K562 (cell line): ENCODE measurements around the gene AP3B2. TPM values are rescaled to one million over a fixed set of nuclear protein-coding genes. Genes with fewer than 3 reads are reported as not detected.

Source experiments
- ATAC-seq: fragments of 200-7000 bp; cut with Tn5 transposase; 3 replicates; pipeline ENCODE4 v1.9.1; 2020; ENCODE audit warnings: moderate library complexity
- BruUV-seq: library from RNA; stranded (reverse); fragments of 400-500 nt; replicated peaks from 2 replicates; lab custom pipeline; 2021; lab: Mats Ljungman, UMichigan
- CTCF ChIA-PET: fragments of 300-600 bp; formaldehyde crosslinking; extraction: SDS; loops from one replicate; lab custom pipeline; 2021; ENCODE audit warnings: low intra/inter-chr PET ratio; lab: Yijun Ruan, JAX
- POLR2A ChIA-PET: fragments of 300-600, 350-650 bp; sonication (Branson Sonifier 250); formaldehyde crosslinking; extraction: SDS; loops from one replicate; lab custom pipeline; 2021; ENCODE audit warnings: antibody characterized with exemption, inconsistent platforms; lab: Yijun Ruan, JAX
- DNase-seq, 4 experiments: peaks; one replicate each; pipeline versions ENCODE4 v3.0.0 to v3.0.0-alpha.2; 2011 to 2018; ENCODE audit warnings: low spot score in 3 of 4, mixed read lengths in 3 of 4; ENCODE audit errors: extremely low read depth in 1 of 4
- FAIRE-seq: peaks from 2 replicates; lab custom pipeline; 2011; peaks lifted over from hg19 to GRCh38; lab: Jason Lieb, UNC
- H2AFZ ChIP-seq: 2 replicates; pipeline ENCODE4 v1.6.0; 2011; ENCODE audit warnings: low read depth, low read length, control low read depth, inconsistent platforms
- H3K27ac ChIP-seq: fragments of 200-600 bp; 3 replicates; pipeline ENCODE4 v1.8.0; 2011; ENCODE audit warnings: low read depth, mild to moderate bottlenecking, control low read depth, inconsistent platforms, low read length, moderate library complexity, mixed read lengths; ENCODE audit errors: extremely low read depth
- H3K27me3 ChIP-seq, 2 experiments: fragments of 300-600 bp in 1 of 2; 2 replicates in 1 of 2; 3 replicates in 1 of 2; pipeline versions ENCODE4 v1.6.0 to v1.8.0; 2011; ENCODE audit warnings: inconsistent platforms in 2 of 2, low read length in 2 of 2, mild to moderate bottlenecking in 1 of 2, mixed read lengths in 1 of 2, moderate library complexity in 1 of 2; ENCODE audit not compliant: control insufficient read depth in 2 of 2, insufficient read depth in 2 of 2
- H3K36me3 ChIP-seq: fragments of 300-600 bp; 3 replicates; pipeline ENCODE4 v1.8.0; 2011; ENCODE audit warnings: mild to moderate bottlenecking, low read length, inconsistent platforms; ENCODE audit not compliant: control insufficient read depth, insufficient read depth
- H3K4me1 ChIP-seq, 2 experiments: fragments of 200-600 bp in 1 of 2; replicated peaks in 1 of 2; 2 replicates in 1 of 2; 3 replicates in 1 of 2; pipeline versions ENCODE4 v1.5.1 to v1.8.0; 2011; ENCODE audit warnings: inconsistent platforms in 2 of 2, low read length in 2 of 2, mild to moderate bottlenecking in 1 of 2, mixed read lengths in 1 of 2, moderate library complexity in 1 of 2; ENCODE audit not compliant: control insufficient read depth in 2 of 2, insufficient read depth in 2 of 2
- H3K4me2 ChIP-seq: 2 replicates; pipeline ENCODE4 v1.6.1; 2011; ENCODE audit warnings: low read length, control low read depth, inconsistent platforms, mixed read lengths; ENCODE audit not compliant: insufficient read depth
- H3K4me3 ChIP-seq: fragments of 200-600 bp; sonication (generic), shearing (Covaris generic); 2 replicates; pipeline ENCODE4 v1.5.1; 2016; ENCODE audit warnings: control low read depth, inconsistent platforms
- H3K79me2 ChIP-seq: fragments of 200-600 bp; 3 replicates; pipeline ENCODE4 v1.8.0; 2011; ENCODE audit warnings: low read length, inconsistent platforms; ENCODE audit not compliant: control insufficient read depth, insufficient read depth
- H3K9ac ChIP-seq, 2 experiments: 2 replicates each; pipeline versions ENCODE4 v1.6.0 to v1.6.1; 2011; ENCODE audit warnings: low read depth in 2 of 2, low read length in 2 of 2, control low read depth in 1 of 2, inconsistent platforms in 1 of 2, mild to moderate bottlenecking in 1 of 2, mixed read lengths in 1 of 2; ENCODE audit not compliant: insufficient read depth in 1 of 2
- H3K9me1 ChIP-seq: one replicate; pipeline ENCODE4 v1.6.0; 2011; ENCODE audit warnings: inconsistent platforms, mild to moderate bottlenecking, low read length, moderate library complexity; ENCODE audit not compliant: control insufficient read depth, insufficient read depth
- H3K9me3 ChIP-seq: replicated peaks from 2 replicates; pipeline ENCODE4 v1.5.1; 2011; ENCODE audit warnings: low read depth, low read length, inconsistent platforms; ENCODE audit not compliant: control insufficient read depth, insufficient read depth
- H4K20me1 ChIP-seq: replicated peaks from 2 replicates; pipeline ENCODE4 v1.6.1; 2011; ENCODE audit warnings: low read length, inconsistent platforms, mixed read lengths; ENCODE audit not compliant: control insufficient read depth, insufficient read depth
- ARNT ChIP-seq, 2 experiments: fragments of 450-650 bp; IDR thresholded peaks; 2 replicates each; pipeline ENCODE4 v1.6.1; 2016; ENCODE audit warnings: mild to moderate bottlenecking in 1 of 2
- DIDO1 ChIP-seq: fragments of 450-650 bp; IDR thresholded peaks from 2 replicates; pipeline ENCODE4 v1.6.1; 2016; ENCODE audit warnings: low read depth, missing biosample characterization, missing genetic modification characterization
- DNMT1 ChIP-seq: fragments of 450-650 bp; IDR thresholded peaks from 2 replicates; pipeline ENCODE4 v1.6.1; 2016; ENCODE audit warnings: antibody characterized with exemption, mild to moderate bottlenecking
- GATA2 ChIP-seq: sonication (generic); formaldehyde crosslinking; IDR thresholded peaks from 2 replicates; pipeline ENCODE4 v1.4.0; 2020; ENCODE audit warnings: mild to moderate bottlenecking, missing genetic modification reagents
- HDAC2 ChIP-seq: fragments of 450-650 bp; IDR thresholded peaks from 2 replicates; pipeline ENCODE4 v1.6.1; 2016; ENCODE audit warnings: mild to moderate bottlenecking
- MEIS2 ChIP-seq: fragments of 450-650 bp; IDR thresholded peaks from 2 replicates; pipeline ENCODE4 v1.6.1; 2014; ENCODE audit warnings: mild to moderate bottlenecking; ENCODE audit not compliant: partially characterized antibody
- MTA1 ChIP-seq: fragments of 450-650 bp; IDR thresholded peaks from 2 replicates; pipeline ENCODE4 v1.6.1; 2017; ENCODE audit warnings: borderline replicate concordance
- NFE2L1 ChIP-seq: fragments of 450-650 bp; IDR thresholded peaks from 2 replicates; pipeline ENCODE4 v1.6.1; 2016; ENCODE audit warnings: missing genetic modification characterization, low read depth, mild to moderate bottlenecking, missing compliant biosample characterization, moderate library complexity, borderline replicate concordance
- POLR2A ChIP-seq: fragments of 450-650 bp; conservative IDR thresholded peaks from 2 replicates; pipeline ENCODE4 v1.6.1; 2016
- POLR2AphosphoS5 ChIP-seq: IDR thresholded peaks from 2 replicates; pipeline ENCODE4 v1.6.1; 2011; ENCODE audit warnings: mild to moderate bottlenecking, low read depth, low read length, moderate library complexity; ENCODE audit not compliant: control insufficient read depth, insufficient read depth
- SNIP1 ChIP-seq: fragments of 450-650 bp; IDR thresholded peaks from 2 replicates; pipeline ENCODE4 v1.7.1; 2017; ENCODE audit warnings: low read depth, mild to moderate bottlenecking
- TAF1 ChIP-seq: IDR thresholded peaks from 2 replicates; pipeline ENCODE4 v1.6.1; 2011; ENCODE audit warnings: mild to moderate bottlenecking, low read length, moderate library complexity; ENCODE audit not compliant: insufficient read depth, control insufficient read depth, severe bottlenecking; ENCODE audit errors: extremely low read depth
- TEAD4 ChIP-seq, 2 experiments: sonication (generic) in 1 of 2; formaldehyde crosslinking in 1 of 2; IDR thresholded peaks; 2 replicates each; pipeline versions ENCODE4 v1.6.1 to v1.8.0; 2012 to 2022; ENCODE audit warnings: borderline replicate concordance in 1 of 2, inconsistent platforms in 1 of 2, low read length in 1 of 2, mild to moderate bottlenecking in 1 of 2, missing genetic modification reagents in 1 of 2
- ZC3H8 ChIP-seq: fragments of 450-650 bp; IDR thresholded peaks from 2 replicates; pipeline ENCODE4 v1.6.1; 2017
- ZNF316 ChIP-seq: fragments of 450-650 bp; IDR thresholded peaks from 2 replicates; pipeline ENCODE4 v1.6.1; 2016
- WGBS: fragments of 100-300 bp; shearing (Covaris generic); methylation state at CpG from one replicate; pipeline ENCODE4 v1.1.6; 2016; ENCODE audit warnings: low coverage, mixed read lengths; ENCODE audit not compliant: insufficient coverage; ENCODE audit errors: missing lambda C conversion rate; 5-methylcytosine and 5-hydroxymethylcytosine counted together
- in situ Hi-C: fragments of 300-500 bp; cut with MboI; formaldehyde crosslinking; loops from 4 replicates; pipeline ENCODE4 v1.15.0; 2018; ENCODE audit warnings: inconsistent platforms, mixed read lengths
- intact Hi-C: fragments of 100-400 bp; cut with micrococcal nuclease; formaldehyde crosslinking; loops from 2 replicates; pipeline ENCODE4 v1.14.2; 2022
- polyA plus RNA-seq, 8 experiments: library from polyadenylated mRNA; depleted of rRNA in 4 of 8; stranded (reverse) in 5 of 8; unstranded in 3 of 8; fragments of >200 nt; fragmentation: Nextera tagmentation in 2 of 8; fragmentation: Illumina TruSeq in 1 of 8; extraction: Ambion mirVana in 2 of 8; extraction: Trizol in 1 of 8; gene quantifications; 2 replicates each; pipeline versions ENCODE4 v1.2.1 to v1.2.3, GENCODE V29; 2011 to 2014; ENCODE audit warnings: inconsistent platforms in 1 of 8, missing spikeins in 1 of 8
- total RNA-seq, 7 experiments: library from RNA; depleted of rRNA in 6 of 7; stranded (reverse); fragments of >200 nt in 6 of 7; fragmentation: Illumina TruSeq in 2 of 7; extraction: Trizol in 2 of 7; gene quantifications; 2 replicates each; pipeline versions ENCODE4 v1.2.1 to v1.2.3, GENCODE V29; 2011 to 2021; ENCODE audit warnings: low replicate concordance in 1 of 7
- TF ChIP-seq, protein P1 (sequence below): fragments of 450-650 bp; IDR thresholded peaks from 2 replicates; pipeline ENCODE4 v1.6.1; 2016; ENCODE audit warnings: antibody characterized with exemption
- TF ChIP-seq, protein P2 (sequence below): sonication (generic); formaldehyde crosslinking; IDR thresholded peaks from 2 replicates; pipeline ENCODE4 v1.8.0; 2022; ENCODE audit warnings: missing genetic modification reagents, mild to moderate bottlenecking, moderate library complexity, borderline replicate concordance
- TF ChIP-seq, protein P3 (sequence below), 2 experiments: fragments of 450-650 bp; IDR thresholded peaks; 2 replicates each; pipeline ENCODE4 v1.6.1; 2016

The AP3B2 gene
- total and polyA plus RNA-seq, 9 of the 15 experiments (the other 6 are each of a cell fraction or from before 2014, with no cell fraction given): 0.03 to 0.15 (median 0.10) TPM; not detected in 2

DNA sequence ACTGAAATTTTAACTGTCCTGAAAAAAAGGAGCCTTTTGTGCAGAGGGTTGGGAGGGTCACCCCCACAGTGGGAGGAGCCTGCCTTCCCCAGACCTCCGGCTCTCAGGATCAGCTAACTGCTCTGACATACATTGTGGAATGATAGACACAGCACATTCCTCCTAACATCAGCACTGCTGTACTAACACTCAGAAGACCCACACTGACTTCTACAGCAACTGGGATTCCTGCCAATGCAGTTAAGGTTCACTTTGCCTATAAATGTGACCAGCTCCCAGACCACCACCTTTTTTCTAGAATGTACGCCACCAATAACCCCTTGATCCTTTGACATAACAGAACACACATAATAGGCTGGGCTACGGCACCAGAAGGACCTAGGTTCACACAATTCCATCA lies 65.7 kb downstream of the AP3B2 start:
- CTCF ChIA-PET: no interaction called here
- Histone ChIP-seq H3K27ac (peak overlapping the region; percentile 90), H2AFZ (peak overlapping the region; percentile 81), H3K4me1 (peaks cover 45 to 48% of the 10 kb centered on the region in 2 experiments), H4K20me1 (no peaks in the 10 kb centered on the region), H3K9ac (peak overlapping the region; percentile 50 to 74; a peak in 3 of 4 replicates), H3K27me3 (no peaks in the 10 kb centered on the region), H3K36me3 (peaks cover 16% of the 10 kb centered on the region), H3K79me2 (peaks cover 82% of the 10 kb centered on the region), H3K9me3 (no peaks in the 10 kb centered on the region), H3K9me1 (no peaks in the 10 kb centered on the region), H3K4me2 (peak overlapping the region; percentile 83), H3K4me3 (peak overlapping the region; percentile 0; the same call in 1 of the 2 replicates)
- intact Hi-C loops: loop anchor here (2.0 to 10.0 kb wide), 2 partner anchors 37 to 161 kb away; partner anchors contain the start of genes FSD2 and WHAMM
- in situ Hi-C loops: no loop called here
- ATAC-seq (peak; percentile 61), DNase-seq (peak; percentile 63 to 83 (median 70)), FAIRE-seq (peak; percentile 85)
- WGBS: 11% methylated on average over 3 of the region's 3 CpGs
- POLR2A ChIA-PET: interaction anchor here (0.7 to 2.8 kb wide), 9 partner anchors 9 to 553 kb away, joined by 3 to 12 read pairs (median 3); partner anchors contain the start of gene RPS17
- no TSS peak for BruUV-seq
- 0 out of 4 replicates have a peak, but pooled peaks of 1 of the 2 experiments have one; percentile 29 for TF ChIP-seq ARNT (IDR thresholded peaks at IDR 0.05)
- 0 out of 2 replicates have a peak, but pooled peaks have one; percentile 14 for TF ChIP-seq DIDO1 (tag)
- 0 out of 2 replicates have a peak, but pooled peaks have one; percentile 1 for TF ChIP-seq ZNF316
- 0 out of 2 replicates have a peak, but pooled peaks have one; percentile 41 for TF ChIP-seq POLR2AphosphoS5
- TF ChIP-seq, protein P1, sequence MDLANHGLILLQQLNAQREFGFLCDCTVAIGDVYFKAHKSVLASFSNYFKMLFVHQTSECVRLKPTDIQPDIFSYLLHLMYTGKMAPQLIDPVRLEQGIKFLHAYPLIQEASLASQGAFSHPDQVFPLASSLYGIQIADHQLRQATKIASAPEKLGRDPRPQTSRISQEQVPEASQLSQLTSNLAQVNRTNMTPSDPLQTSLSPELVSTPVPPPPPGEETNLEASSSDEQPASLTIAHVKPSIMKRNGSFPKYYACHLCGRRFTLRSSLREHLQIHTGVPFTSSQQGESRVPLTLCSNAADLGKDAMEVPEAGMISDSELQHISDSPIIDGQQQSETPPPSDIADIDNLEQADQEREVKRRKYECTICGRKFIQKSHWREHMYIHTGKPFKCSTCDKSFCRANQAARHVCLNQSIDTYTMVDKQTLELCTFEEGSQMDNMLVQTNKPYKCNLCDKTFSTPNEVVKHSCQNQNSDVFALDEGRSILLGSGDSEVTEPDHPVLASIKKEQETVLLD: peak; percentile 42; the same call in 1 of the 2 replicates
- peak; percentile 5 for TF ChIP-seq MEIS2
- TF ChIP-seq SNIP1: no peak
- peak; percentile 68; the same call in 1 of the 2 replicates for TF ChIP-seq MTA1
- no peak for TF ChIP-seq HDAC2
- peak; percentile 44 for TF ChIP-seq TAF1
- no peak for TF ChIP-seq NFE2L1 (tag)
- peak; percentile 60 for TF ChIP-seq POLR2A
- peak; percentile 65; the same call in 1 of the 2 replicates for TF ChIP-seq ZC3H8
- TF ChIP-seq, protein P2, sequence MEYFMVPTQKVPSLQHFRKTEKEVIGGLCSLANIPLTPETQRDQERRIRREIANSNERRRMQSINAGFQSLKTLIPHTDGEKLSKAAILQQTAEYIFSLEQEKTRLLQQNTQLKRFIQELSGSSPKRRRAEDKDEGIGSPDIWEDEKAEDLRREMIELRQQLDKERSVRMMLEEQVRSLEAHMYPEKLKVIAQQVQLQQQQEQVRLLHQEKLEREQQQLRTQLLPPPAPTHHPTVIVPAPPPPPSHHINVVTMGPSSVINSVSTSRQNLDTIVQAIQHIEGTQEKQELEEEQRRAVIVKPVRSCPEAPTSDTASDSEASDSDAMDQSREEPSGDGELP (CRISPR knock-in tag): no peak
- TF ChIP-seq GATA2 (CRISPR knock-in tag): no peak
- peak; percentile 43 for TF ChIP-seq TEAD4 (IDR thresholded peaks at IDR 0.05; ENCODE audit: low read length)
- TF ChIP-seq TEAD4 (CRISPR knock-in tag; IDR thresholded peaks at IDR 0.05; ENCODE audit: borderline replicate concordance): no peak
- TF ChIP-seq, protein P3, sequence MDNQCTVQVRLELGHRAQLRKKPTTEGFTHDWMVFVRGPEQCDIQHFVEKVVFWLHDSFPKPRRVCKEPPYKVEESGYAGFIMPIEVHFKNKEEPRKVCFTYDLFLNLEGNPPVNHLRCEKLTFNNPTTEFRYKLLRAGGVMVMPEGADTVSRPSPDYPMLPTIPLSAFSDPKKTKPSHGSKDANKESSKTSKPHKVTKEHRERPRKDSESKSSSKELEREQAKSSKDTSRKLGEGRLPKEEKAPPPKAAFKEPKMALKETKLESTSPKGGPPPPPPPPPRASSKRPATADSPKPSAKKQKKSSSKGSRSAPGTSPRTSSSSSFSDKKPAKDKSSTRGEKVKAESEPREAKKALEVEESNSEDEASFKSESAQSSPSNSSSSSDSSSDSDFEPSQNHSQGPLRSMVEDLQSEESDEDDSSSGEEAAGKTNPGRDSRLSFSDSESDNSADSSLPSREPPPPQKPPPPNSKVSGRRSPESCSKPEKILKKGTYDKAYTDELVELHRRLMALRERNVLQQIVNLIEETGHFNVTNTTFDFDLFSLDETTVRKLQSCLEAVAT (IDR thresholded peaks at IDR 0.05): 0 out of 4 replicates have a peak, but pooled peaks have one; percentile 27 to 35
- TF ChIP-seq DNMT1: 0 out of 2 replicates have a peak, but pooled peaks have one; percentile 46
